ENCODE data around the gene COG3. TPM values are rescaled to one million over a fixed set of nuclear protein-coding genes. Genes with fewer than 3 reads are reported as not detected.

COG3 gene
- total RNA-seq, 1 donor from 2014 or later = 19.1 TPM

- no peaks in the 10 kb centered on the region for H3K27me3 Mint-ChIP-seq (ENCODE audit: low read depth)
- no peak overlapping the region for H3K4me3 Mint-ChIP-seq
- H3K4me1 Mint-ChIP-seq = peaks cover 2% of the 10 kb centered on the region
- DNase-seq (ENCODE audit: low read depth, low spot score) = no peak
- no peaks in the 10 kb centered on the region for H3K9me3 Mint-ChIP-seq
- peaks cover 10% of the 10 kb centered on the region for H3K36me3 Mint-ChIP-seq (ENCODE audit: low read depth)
- TF ChIP-seq CTCF (conservative IDR thresholded peaks at IDR 0.05) = no peak
- no peak overlapping the region for H3K27ac Mint-ChIP-seq (ENCODE audit: unreplicated experiment)
Observed at GRCh38 chr13:45538382-45538781, 73.6 kb downstream of the COG3 start.

GRCh38 chr13:45540195-45540594 lies 75.5 kb downstream of the COG3 start:
- H3K9me3 Mint-ChIP-seq = no peaks in the 10 kb centered on the region
- no peak for TF ChIP-seq CTCF (conservative IDR thresholded peaks at IDR 0.05)
- no peak overlapping the region for H3K4me3 Mint-ChIP-seq
- H3K27me3 Mint-ChIP-seq (ENCODE audit: low read depth) = no peaks in the 10 kb centered on the region
- H3K27ac Mint-ChIP-seq (ENCODE audit: unreplicated experiment) = no peak overlapping the region
- H3K36me3 Mint-ChIP-seq (ENCODE audit: low read depth) = peaks cover under 1% of the 10 kb centered on the region
- DNase-seq (ENCODE audit: low read depth, low spot score) = no peak
- H3K4me1 Mint-ChIP-seq = peaks cover 6% of the 10 kb centered on the region

GRCh38 chr13:45540864-45541263 lies 76.1 kb downstream of the COG3 start:
- H3K36me3 Mint-ChIP-seq (ENCODE audit: low read depth) = no peaks in the 10 kb centered on the region
- no peak overlapping the region for H3K4me3 Mint-ChIP-seq
- no peaks in the 10 kb centered on the region for H3K27me3 Mint-ChIP-seq (ENCODE audit: low read depth)
- no peaks in the 10 kb centered on the region for H3K9me3 Mint-ChIP-seq
- no peak overlapping the region for H3K27ac Mint-ChIP-seq (ENCODE audit: unreplicated experiment)
- TF ChIP-seq CTCF (conservative IDR thresholded peaks at IDR 0.05) = no peak
- DNase-seq (ENCODE audit: low read depth, low spot score) = no peak
- peaks cover 6% of the 10 kb centered on the region for H3K4me1 Mint-ChIP-seq

- H3K27me3 Mint-ChIP-seq (ENCODE audit: low read depth) = no peaks in the 10 kb centered on the region
- no peaks in the 10 kb centered on the region for H3K36me3 Mint-ChIP-seq (ENCODE audit: low read depth)
- no peak overlapping the region for H3K27ac Mint-ChIP-seq (ENCODE audit: unreplicated experiment)
- no peak for TF ChIP-seq CTCF (conservative IDR thresholded peaks at IDR 0.05)
- H3K9me3 Mint-ChIP-seq = no peaks in the 10 kb centered on the region
- no peak for DNase-seq (ENCODE audit: low read depth, low spot score)
- H3K4me3 Mint-ChIP-seq = no peak overlapping the region
- peaks cover 11% of the 10 kb centered on the region for H3K4me1 Mint-ChIP-seq
Observed at GRCh38 chr13:45541806-45542205, 77.1 kb downstream of the COG3 start.

GRCh38 chr13:45542391-45542790 lies 77.7 kb downstream of the COG3 start:
- no peaks in the 10 kb centered on the region for H3K36me3 Mint-ChIP-seq (ENCODE audit: low read depth)
- TF ChIP-seq CTCF (conservative IDR thresholded peaks at IDR 0.05) = no peak
- no peak overlapping the region for H3K4me3 Mint-ChIP-seq
- H3K27me3 Mint-ChIP-seq (ENCODE audit: low read depth) = no peaks in the 10 kb centered on the region
- no peaks in the 10 kb centered on the region for H3K9me3 Mint-ChIP-seq
- DNase-seq (ENCODE audit: low read depth, low spot score) = no peak
- H3K4me1 Mint-ChIP-seq = peaks cover 11% of the 10 kb centered on the region
- no peak overlapping the region for H3K27ac Mint-ChIP-seq (ENCODE audit: unreplicated experiment)

- Mint-ChIP-seq H3K27ac (ENCODE audit: unreplicated experiment) (no peak overlapping the region), H3K36me3 (ENCODE audit: low read depth) (no peaks in the 10 kb centered on the region), H3K4me1 (peaks cover 11% of the 10 kb centered on the region), H3K9me3 (no peaks in the 10 kb centered on the region), H3K27me3 (ENCODE audit: low read depth) (no peaks in the 10 kb centered on the region), H3K4me3 (no peak overlapping the region)
- DNase-seq (ENCODE audit: low read depth, low spot score) = no peak
- no peak for TF ChIP-seq CTCF (conservative IDR thresholded peaks at IDR 0.05)
Observed at GRCh38 chr13:45542878-45543277, 78.1 kb downstream of the COG3 start.

Measured in neural crest cell (in vitro differentiated cells).